Measurements from ENCODE around the gene PLEKHM2. TPM values are rescaled to one million over a fixed set of nuclear protein-coding genes. Genes with fewer than 3 reads are reported as not detected.

PLEKHM2 gene
- total RNA-seq, 4 donors from 2014 or later, result 41.9 to 74.5 (median 55.7) TPM

GRCh38 chr1:15667362-15667761 lies 16.8 kb upstream of the PLEKHM2 start:
- no peak for TF ChIP-seq CTCF (IDR thresholded peaks at IDR 0.05; ENCODE audit: low read depth)

- no peak for TF ChIP-seq CTCF (IDR thresholded peaks at IDR 0.05; ENCODE audit: low read depth)
These were observed 15.9 kb upstream of the PLEKHM2 start for GRCh38 chr1:15668089-15668754.

GRCh38 chr1:15669074-15669473 lies 15.0 kb upstream of the PLEKHM2 start:
- no peak for TF ChIP-seq CTCF (IDR thresholded peaks at IDR 0.05; ENCODE audit: low read depth)

- TF ChIP-seq CTCF (IDR thresholded peaks at IDR 0.05; ENCODE audit: low read depth), result no peak
These were observed 14.3 kb upstream of the PLEKHM2 start for GRCh38 chr1:15669864-15670263.

- TF ChIP-seq CTCF (IDR thresholded peaks at IDR 0.05; ENCODE audit: low read depth), result no peak
These were observed 12.7 kb upstream of the PLEKHM2 start for GRCh38 chr1:15671430-15671829.

- no peak for TF ChIP-seq CTCF (IDR thresholded peaks at IDR 0.05; ENCODE audit: low read depth)
These were observed 9.5 kb upstream of the PLEKHM2 start for GRCh38 chr1:15674386-15675159.

GRCh38 chr1:15676010-15676409 lies 8.1 kb upstream of the PLEKHM2 start:
- no peak for TF ChIP-seq CTCF (IDR thresholded peaks at IDR 0.05; ENCODE audit: low read depth)

Data from subcutaneous adipose tissue (tissue), 4 donors.